BLaER1 treated with 17β-estradiol and CSF1 and Interleukin-3, amounts not matched to agents 10 nM and 100 nM (cell line): ENCODE measurements around the gene DBET.
"Not testable (repeated sequence)": the region's sequence is repeated elsewhere in the genome, so short reads cannot be mapped to it uniquely, and the experiment has no call there.

Source experiments
- H3K27ac ChIP-seq, 11 experiments: shearing (Covaris generic); formaldehyde crosslinking; 2 replicates each; pipeline ENCODE4 v1.8.1; 2022
- H3K27me3 ChIP-seq, 11 experiments: shearing (Covaris generic); formaldehyde crosslinking; 2 replicates each; pipeline ENCODE4 v1.8.1; 2022
- H3K36me3 ChIP-seq, 11 experiments: shearing (Covaris generic); formaldehyde crosslinking; 2 replicates each; pipeline ENCODE4 v1.8.1; 2022
- H3K4me1 ChIP-seq, 10 experiments: shearing (Covaris generic); formaldehyde crosslinking; 2 replicates each; pipeline ENCODE4 v1.8.1; 2022
- H3K4me2 ChIP-seq, 11 experiments: shearing (Covaris generic); formaldehyde crosslinking; 2 replicates each; pipeline ENCODE4 v1.8.1; 2022
- H3K4me3 ChIP-seq, 10 experiments: shearing (Covaris generic); formaldehyde crosslinking; 2 replicates each; pipeline ENCODE4 v1.8.1; 2022
- H3K9ac ChIP-seq, 11 experiments: shearing (Covaris generic); formaldehyde crosslinking; 2 replicates each; pipeline ENCODE4 v1.8.1; 2022
- H3K9me3 ChIP-seq, 11 experiments: shearing (Covaris generic); formaldehyde crosslinking; replicated peaks in 1 of 11; 2 replicates each; pipeline ENCODE4 v1.8.1; 2022
- H4K20me1 ChIP-seq, 11 experiments: shearing (Covaris generic); formaldehyde crosslinking; 2 replicates each; pipeline ENCODE4 v1.8.1; 2022
- Cebpa-rat ChIP-seq, 11 experiments: shearing (Covaris generic); IDR thresholded peaks; 2 replicates each; pipeline ENCODE4 v1.8.1; 2022

Gene DBET

DNA sequence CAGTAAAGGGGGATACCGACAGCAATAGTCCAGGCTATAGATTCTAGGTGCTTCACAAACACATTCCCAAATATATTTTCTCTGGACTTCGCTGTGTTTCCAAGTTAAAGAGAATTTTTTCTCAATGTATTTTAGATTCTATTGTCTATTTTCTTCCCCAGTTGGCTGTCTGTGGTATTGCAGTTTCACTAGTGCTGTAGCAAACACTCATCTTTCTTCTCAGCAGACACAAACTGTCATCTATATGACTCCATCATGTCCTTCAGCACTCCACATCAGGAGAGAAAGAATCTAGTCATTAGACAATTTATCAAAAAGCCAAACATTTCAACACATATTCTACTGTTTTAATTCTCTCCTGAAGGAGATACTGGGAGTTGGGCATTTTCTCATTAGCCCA lies at the start of gene DBET:
Gene DBET (plus strand): TSS at position 161 of the 400 bp plus-strand sequence.
- not testable (repeated sequence) for H3K36me3 ChIP-seq

DNA sequence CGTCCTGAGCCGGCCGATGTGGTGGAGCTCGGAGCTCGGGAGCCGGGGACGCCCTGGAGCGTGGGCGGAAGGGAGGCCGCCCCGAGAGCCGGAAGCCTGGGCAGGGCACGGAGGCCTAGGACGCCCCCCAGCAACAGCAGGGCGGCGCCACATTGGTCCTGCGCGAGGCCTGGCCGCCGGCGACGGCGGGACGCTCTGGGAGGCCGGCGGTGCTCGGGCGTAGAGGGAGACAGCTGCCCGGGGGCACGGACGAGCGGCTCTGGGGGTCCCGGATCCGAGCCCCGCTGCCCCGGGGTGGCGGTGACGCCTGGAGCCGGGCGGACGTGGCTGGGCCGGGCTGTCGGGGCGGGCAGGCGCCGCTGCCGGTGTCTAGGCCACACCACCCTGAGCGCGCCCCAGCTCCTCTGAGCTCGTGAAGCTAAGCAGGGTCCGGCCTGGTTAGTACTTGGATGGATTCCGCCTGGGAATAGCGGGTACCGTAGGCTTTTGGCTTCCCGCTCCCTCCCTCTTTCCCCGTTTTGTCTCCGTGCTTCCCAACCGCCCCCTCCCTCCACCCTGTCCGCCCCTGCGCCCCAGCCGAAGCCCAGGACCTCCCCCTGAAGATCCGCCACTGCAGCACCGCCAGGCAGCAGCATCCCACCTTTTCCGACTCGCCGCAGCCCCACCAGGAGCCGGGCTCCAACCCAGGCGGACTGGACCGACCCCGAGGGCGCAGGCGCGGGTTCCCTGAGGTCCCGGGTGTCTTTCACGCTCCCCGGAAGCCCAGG lies 49.3 kb upstream of the DBET start:
- Histone ChIP-seq H4K20me1 (no peaks in the 10 kb centered on the region), H3K9me3 (peaks cover 53 to 58% (median 55%) of the 10 kb centered on the region in 11 experiments), H3K4me2 (no peak overlapping the region), H3K36me3 (no peaks in the 10 kb centered on the region), H3K4me1 (no peaks in the 10 kb centered on the region), H3K9ac (no peak overlapping the region), H3K27ac (no peak overlapping the region), H3K27me3 (no peaks in the 10 kb centered on the region), H3K4me3 (no peak overlapping the region)
- no peak for TF ChIP-seq Cebpa-rat (IDR thresholded peaks at IDR 0.05)

More for the DNA sequence above, at the start of gene DBET:
- not testable (repeated sequence) for H4K20me1 ChIP-seq, H3K9me3 ChIP-seq, H3K4me1 ChIP-seq, H3K9ac ChIP-seq, H3K27ac ChIP-seq, H3K27me3 ChIP-seq, H3K4me3 ChIP-seq, H3K4me2 ChIP-seq

DNA sequence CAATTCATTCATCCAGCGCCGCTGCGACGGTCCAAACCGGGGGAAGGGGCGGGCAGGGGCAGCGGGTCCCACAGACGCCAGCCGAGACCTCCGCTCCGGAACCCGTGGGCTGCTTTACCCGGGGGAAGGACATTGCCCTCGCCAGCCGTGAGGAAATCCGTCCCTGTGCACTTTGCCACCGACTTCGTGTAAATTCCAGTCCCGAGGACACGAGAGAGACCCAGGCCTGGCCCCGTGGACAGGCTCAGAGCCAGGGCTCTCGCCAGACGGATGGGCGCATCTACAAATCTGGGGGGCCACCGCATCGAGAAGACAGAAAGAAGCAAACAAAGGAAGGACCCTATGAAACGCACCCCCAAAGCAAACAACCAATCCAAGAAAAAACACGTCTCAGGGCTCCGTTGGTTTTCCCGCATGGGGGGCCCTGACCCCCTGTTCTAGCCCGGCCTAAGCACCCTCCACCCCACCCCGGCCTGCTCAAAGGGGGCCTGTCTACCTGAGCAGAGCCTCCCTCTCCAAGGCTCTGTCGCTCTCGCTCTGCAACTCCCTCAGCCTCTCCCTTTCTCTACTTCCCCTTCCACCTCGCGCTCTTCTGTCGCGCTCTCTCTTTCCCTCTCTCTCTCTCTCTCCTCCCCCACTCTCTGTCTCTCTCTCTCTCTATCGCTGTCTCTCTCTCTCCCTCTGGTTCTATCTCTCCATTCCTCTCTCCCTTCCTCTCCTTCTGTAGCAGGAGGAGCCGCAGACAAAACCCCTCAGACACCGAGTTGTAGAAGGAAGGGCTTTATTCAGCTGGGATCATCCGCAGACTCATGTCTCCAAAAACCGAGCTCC lies 48.5 kb upstream of the DBET start:
- H3K4me3 ChIP-seq, result no peak overlapping the region
- no peaks in the 10 kb centered on the region for H3K36me3 ChIP-seq
- TF ChIP-seq Cebpa-rat (IDR thresholded peaks at IDR 0.05), result no peak
- no peak overlapping the region for H3K27ac ChIP-seq
- H3K4me1 ChIP-seq, result no peaks in the 10 kb centered on the region
- no peaks in the 10 kb centered on the region for H3K27me3 ChIP-seq
- H3K4me2 ChIP-seq, result no peak overlapping the region
- no peak overlapping the region for H3K9ac ChIP-seq
- H3K9me3 ChIP-seq, result peaks cover 61 to 66% (median 63%) of the 10 kb centered on the region in 11 experiments
- H4K20me1 ChIP-seq, result no peaks in the 10 kb centered on the region

DNA sequence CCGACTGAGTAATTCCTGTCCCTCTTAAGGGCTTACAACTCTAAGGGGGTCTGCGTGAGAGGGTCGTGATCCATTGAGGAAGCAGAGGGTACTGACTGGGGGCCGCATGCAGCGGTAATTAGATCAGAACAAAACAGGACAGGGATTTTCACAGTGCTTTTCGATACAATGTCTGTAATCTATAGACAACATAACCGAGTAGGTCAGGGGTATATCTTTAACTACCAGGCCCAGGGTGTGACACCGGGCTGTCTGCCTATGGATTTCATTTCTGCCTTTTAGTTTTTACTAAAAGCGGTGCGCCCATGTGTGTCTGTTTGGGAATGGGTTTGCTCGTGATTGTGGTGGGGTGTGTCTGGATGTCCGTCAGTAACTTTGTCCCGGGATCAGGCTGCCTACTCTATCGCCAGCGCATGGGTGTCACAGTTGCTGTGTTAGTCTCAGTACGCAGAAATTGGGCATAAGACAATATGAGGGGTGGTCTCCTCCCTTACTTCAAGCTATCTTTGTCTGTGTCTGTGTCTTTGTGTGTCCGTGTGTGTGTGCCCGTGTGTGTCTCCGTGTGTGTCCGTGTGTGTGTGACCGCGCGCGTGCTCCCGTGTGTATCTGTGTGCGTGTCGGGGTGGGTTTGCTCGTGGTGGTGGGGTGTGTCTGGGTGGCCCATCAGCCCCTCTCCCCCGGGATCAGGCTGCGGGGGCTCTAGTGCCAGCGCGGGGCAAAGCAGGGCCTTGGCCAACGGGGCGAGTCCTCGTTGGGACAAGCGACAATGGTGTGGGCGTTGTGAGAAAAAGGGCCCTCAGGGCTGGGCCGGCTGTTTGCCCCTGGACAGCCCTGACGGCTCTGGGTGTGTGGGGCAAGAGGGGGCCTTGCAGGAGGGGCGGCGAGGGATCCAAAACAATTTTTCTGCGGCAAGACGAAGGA lies 47.7 kb upstream of the DBET start:
- Histone ChIP-seq H3K36me3 (no peaks in the 10 kb centered on the region), H4K20me1 (no peaks in the 10 kb centered on the region), H3K27me3 (no peaks in the 10 kb centered on the region), H3K4me2 (no peak overlapping the region), H3K27ac (no peak overlapping the region), H3K4me3 (no peak overlapping the region), H3K4me1 (no peaks in the 10 kb centered on the region), H3K9me3 (peaks cover 67 to 74% (median 70%) of the 10 kb centered on the region in 11 experiments), H3K9ac (no peak overlapping the region)
- no peak for TF ChIP-seq Cebpa-rat (IDR thresholded peaks at IDR 0.05)

DNA sequence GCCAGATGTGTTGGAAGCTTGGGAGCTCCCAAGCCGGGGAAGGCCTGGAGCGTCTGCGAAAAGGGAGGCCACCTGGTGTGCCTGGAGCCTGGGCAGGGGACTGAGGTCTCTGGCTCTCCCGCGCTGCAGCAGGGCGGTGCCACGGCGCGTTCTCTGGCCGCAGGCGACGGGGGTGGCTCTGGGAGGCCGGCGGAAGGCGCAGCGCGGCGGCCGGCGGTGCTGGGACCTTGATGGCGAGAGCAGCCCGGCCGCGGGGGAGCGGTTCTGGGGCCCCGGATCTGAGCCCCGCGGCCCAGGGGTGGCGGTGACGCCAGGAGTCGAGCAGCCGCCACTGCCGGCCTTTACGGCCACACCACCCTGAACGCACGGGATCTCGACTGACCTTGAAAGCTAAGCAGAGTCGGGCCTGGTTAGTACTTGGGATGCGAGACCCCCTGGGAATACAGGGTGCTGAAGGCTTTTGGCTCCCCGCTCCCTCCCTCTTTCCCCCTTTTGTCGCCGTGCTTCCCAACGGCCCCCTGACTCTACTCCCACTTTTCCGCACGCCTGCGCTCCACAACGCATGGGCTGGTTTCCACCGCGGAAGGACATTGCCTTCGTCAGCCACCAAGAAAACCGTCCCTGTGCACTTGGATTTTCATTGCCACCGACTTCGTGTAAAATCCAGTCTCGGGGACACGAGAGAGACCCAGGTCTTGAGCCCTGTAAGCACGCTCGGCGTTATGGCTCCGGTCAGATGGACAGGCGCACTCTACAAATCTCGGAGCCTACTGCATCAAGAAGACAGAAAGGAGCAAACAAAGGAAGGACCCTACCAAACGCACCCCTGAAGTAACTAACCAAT lies 46.7 kb upstream of the DBET start:
- Histone ChIP-seq H3K4me3 (no peak overlapping the region), H3K36me3 (no peaks in the 10 kb centered on the region), H3K9ac (no peak overlapping the region), H3K27ac (no peak overlapping the region), H3K9me3 (peaks cover 70 to 77% (median 72%) of the 10 kb centered on the region in 11 experiments), H4K20me1 (no peaks in the 10 kb centered on the region), H3K4me1 (no peaks in the 10 kb centered on the region), H3K4me2 (no peak overlapping the region), H3K27me3 (no peaks in the 10 kb centered on the region)
- no peak for TF ChIP-seq Cebpa-rat (IDR thresholded peaks at IDR 0.05)

DNA sequence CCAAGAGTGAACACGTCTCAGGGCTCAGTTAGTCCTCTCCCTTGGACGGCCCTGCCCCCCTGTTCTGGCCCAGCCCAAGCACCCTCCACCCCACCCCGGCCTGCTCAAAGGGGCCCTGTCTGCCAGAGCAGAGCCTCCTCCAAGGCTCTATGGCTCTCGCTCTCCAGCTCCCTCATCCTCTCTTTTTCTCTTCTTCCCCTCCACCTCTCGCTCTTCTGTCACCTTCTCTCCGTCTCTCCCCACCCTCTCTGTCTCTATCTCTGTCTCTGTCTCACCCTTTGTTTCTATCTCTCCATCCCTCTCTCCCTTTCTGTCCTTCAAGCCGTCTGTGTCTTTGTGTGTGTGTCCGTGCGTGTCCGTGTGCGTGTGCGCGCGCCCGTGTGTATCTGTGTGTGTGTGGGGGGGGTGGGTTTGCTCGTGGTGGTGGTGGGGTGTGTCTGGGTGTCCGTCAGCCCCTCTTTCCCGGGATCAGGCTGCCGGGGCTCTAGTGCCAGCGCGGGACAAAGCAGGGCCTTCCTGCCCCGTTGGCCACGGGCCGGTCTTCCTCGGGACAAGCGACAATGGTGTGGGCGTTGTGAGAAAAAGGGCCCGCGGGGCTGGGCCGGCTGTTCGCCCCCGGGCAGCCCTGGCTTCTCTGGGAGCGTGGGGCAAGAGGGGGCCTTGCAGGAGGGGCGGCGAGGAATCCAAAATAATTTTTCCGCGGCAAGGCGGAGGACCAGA lies 45.9 kb upstream of the DBET start:
- no peak overlapping the region for H3K4me2 ChIP-seq
- H3K4me3 ChIP-seq, result no peak overlapping the region
- peaks cover 72 to 80% (median 75%) of the 10 kb centered on the region in 11 experiments for H3K9me3 ChIP-seq
- no peaks in the 10 kb centered on the region for H3K4me1 ChIP-seq
- no peak overlapping the region for H3K9ac ChIP-seq
- no peaks in the 10 kb centered on the region for H4K20me1 ChIP-seq
- H3K27me3 ChIP-seq, result no peaks in the 10 kb centered on the region
- H3K36me3 ChIP-seq, result no peaks in the 10 kb centered on the region
- no peak for TF ChIP-seq Cebpa-rat (IDR thresholded peaks at IDR 0.05)
- no peak overlapping the region for H3K27ac ChIP-seq

DNA sequence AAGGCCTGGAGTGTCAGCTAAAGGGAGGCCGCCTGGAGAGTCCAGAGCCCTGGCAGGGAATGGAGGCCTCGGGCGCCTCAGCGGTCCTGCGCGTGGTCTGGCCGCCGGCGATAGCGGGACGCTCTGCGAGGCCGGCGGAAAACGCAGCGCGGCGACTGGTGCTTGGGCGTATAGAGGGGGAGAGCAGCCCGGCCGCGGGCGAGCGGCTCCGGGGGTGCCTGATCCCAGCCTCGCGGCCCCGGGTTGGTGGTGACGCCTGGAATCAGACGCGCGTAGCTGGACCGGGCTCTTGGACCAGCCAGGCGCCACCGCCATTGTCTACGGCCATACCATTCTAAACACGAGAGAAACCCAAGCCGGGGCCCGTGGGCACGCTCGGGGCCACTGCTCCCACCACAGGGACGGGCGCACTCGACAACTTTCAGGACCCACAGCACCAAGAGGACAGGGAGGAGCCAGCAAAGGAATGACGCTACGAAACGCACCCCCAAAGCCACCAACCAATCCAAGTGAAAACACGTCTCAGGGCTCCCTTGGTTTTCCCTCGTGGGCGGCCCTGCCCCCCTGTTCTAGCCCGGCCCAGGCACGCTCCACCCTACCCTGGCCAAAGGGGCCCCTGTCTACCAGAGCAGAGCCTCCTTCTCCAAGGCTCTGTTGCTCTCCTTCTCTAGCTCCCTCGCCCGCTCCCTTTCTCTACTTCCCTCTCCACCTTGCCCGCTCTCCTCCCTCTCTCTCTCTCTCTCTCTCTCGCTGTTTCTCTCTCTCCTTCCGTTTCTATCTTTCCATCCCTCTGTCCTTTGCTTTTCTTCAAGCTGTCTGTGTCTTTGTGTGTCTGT lies 45.1 kb upstream of the DBET start:
- H3K4me1 ChIP-seq, result no peaks in the 10 kb centered on the region
- TF ChIP-seq Cebpa-rat (IDR thresholded peaks at IDR 0.05), result no peak
- H3K9ac ChIP-seq, result no peak overlapping the region
- no peak overlapping the region for H3K4me3 ChIP-seq
- H3K27me3 ChIP-seq, result no peaks in the 10 kb centered on the region
- H3K36me3 ChIP-seq, result no peaks in the 10 kb centered on the region
- no peak overlapping the region for H3K27ac ChIP-seq
- H3K4me2 ChIP-seq, result no peak overlapping the region
- no peaks in the 10 kb centered on the region for H4K20me1 ChIP-seq
- H3K9me3 ChIP-seq, result peaks cover 72 to 79% (median 75%) of the 10 kb centered on the region in 11 experiments

DNA sequence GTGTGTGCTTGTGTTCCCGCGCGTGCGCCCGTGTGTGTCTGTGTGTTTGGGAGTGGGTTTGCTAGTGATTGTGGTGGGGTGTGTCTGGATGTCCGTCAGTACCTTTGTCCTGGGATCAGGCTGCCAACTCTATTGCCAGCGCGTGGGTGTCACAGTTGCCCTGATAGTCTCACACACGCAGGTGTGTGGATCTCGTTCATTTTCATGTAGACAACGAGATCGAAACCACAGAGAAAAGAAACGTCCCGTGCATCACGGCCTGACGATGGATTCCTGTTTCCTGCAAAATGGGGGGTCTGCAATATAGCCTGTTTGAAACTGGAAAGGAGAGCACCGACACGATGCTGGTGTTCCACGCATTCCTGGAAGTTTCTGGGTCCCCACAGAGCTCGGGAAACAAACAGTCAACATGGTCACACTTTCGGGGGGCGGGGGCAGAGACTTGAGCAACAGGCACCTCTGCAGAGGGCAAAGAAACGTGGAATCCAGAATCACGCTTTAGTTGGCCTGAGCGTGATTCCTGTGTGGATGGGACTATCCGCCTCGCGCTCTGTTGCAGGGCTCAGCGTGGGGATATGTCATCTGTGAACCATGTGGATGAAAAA lies 44.3 kb upstream of the DBET start:
- peaks cover 67 to 73% (median 70%) of the 10 kb centered on the region in 11 experiments for H3K9me3 ChIP-seq
- H3K4me2 ChIP-seq, H4K20me1 ChIP-seq, H3K36me3 ChIP-seq, H3K4me3 ChIP-seq, H3K27me3 ChIP-seq, H3K27ac ChIP-seq, H3K4me1 ChIP-seq, H3K9ac ChIP-seq: not testable (repeated sequence)
